ENCODE results near the gene SRD5A2. TPM values are rescaled to one million over a fixed set of nuclear protein-coding genes. Genes with fewer than 3 reads are reported as not detected.

The SRD5A2 gene
- total and polyA plus RNA-seq, 2 of the 8 experiments (the other 6 are each of a cell fraction or from before 2014, with no cell fraction given): 0.02 TPM; not detected in 1

DNA sequence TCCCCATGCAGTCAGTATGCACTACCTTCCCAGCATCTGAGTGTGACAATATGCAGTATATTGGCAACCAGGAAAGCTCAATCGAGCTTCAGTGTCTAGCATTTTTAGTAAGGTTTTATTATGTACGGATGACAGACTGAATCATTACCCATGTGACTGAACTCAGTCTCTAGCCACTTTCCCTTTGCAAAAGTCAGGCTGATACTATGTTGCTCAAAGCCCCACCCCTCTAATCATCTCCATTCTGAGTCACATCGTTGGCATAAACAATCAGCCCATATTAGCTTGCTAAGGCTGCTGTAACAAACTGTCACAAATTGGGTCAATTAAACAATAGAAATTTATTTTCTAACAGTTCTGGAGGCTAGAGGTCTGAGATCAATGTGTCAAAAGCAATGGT is 25.8 kb upstream of the SRD5A2 start (continued):
- TF ChIP-seq RBBP5 (IDR thresholded peaks at IDR 0.05; ENCODE audit: borderline replicate concordance, low read depth, low read length): no peak
- TF ChIP-seq CBX8 (IDR thresholded peaks at IDR 0.05; ENCODE audit: borderline replicate concordance, low read depth, low read length): no peak
- no peak for TF ChIP-seq BACH1 (IDR thresholded peaks at IDR 0.05; ENCODE audit: low read length)

Measured in H1 (cell line).